HEK293 (cell line): Measurements from ENCODE around the gene KIF20B.

Experiments
- ZNF121 ChIP-seq: fragments of 450-650 bp; formaldehyde crosslinking; IDR thresholded peaks from 2 replicates; pipeline ENCODE4 v1.5.1; 2016; ENCODE audit warnings: missing biosample characterization, missing genetic modification characterization
- ZNF211 ChIP-seq: fragments of 450-650 bp; formaldehyde crosslinking; IDR thresholded peaks from 2 replicates; pipeline ENCODE4 v1.5.1; 2016; ENCODE audit warnings: low read depth, missing biosample characterization, missing genetic modification characterization
- ZNF302 ChIP-seq: fragments of 450-650 bp; formaldehyde crosslinking; IDR thresholded peaks from 2 replicates; pipeline ENCODE4 v1.5.1; 2016; ENCODE audit warnings: missing biosample characterization, missing genetic modification characterization, low read depth
- ZNF433 ChIP-seq: fragments of 450-650 bp; formaldehyde crosslinking; IDR thresholded peaks from 2 replicates; pipeline ENCODE4 v1.5.1; 2016; ENCODE audit warnings: missing biosample characterization, missing genetic modification characterization, low read depth
- ZNF48 ChIP-seq: fragments of 450-650 bp; formaldehyde crosslinking; IDR thresholded peaks from 2 replicates; pipeline ENCODE4 v1.5.1; 2016; ENCODE audit warnings: missing biosample characterization, missing genetic modification characterization
- ZNF654 ChIP-seq: fragments of 450-650 bp; formaldehyde crosslinking; IDR thresholded peaks from 2 replicates; pipeline ENCODE4 v1.5.1; 2016; ENCODE audit warnings: low read depth, missing biosample characterization, missing genetic modification characterization
- TF ChIP-seq, protein P1 (sequence below): fragments of 450-650 bp; formaldehyde crosslinking; IDR thresholded peaks from 2 replicates; pipeline ENCODE4 v1.5.1; 2016; ENCODE audit warnings: missing biosample characterization, missing genetic modification characterization
- TF ChIP-seq, protein P2 (sequence below): fragments of 450-650 bp; formaldehyde crosslinking; IDR thresholded peaks from 2 replicates; pipeline ENCODE4 v1.5.1; 2016; ENCODE audit warnings: missing biosample characterization, missing genetic modification characterization
- TF ChIP-seq, protein P3 (sequence below): fragments of 450-650 bp; formaldehyde crosslinking; conservative IDR thresholded peaks from 2 replicates; pipeline ENCODE4 v1.5.1; 2016; ENCODE audit warnings: low read depth, missing biosample characterization, missing genetic modification characterization
- TF ChIP-seq, protein P4 (sequence below): fragments of 450-650 bp; formaldehyde crosslinking; IDR thresholded peaks from 2 replicates; pipeline ENCODE4 v1.5.1; 2016; ENCODE audit warnings: missing biosample characterization, missing genetic modification characterization
- TF ChIP-seq, protein P5 (sequence below): fragments of 450-650 bp; formaldehyde crosslinking; IDR thresholded peaks from 2 replicates; pipeline ENCODE4 v1.5.0; 2017; ENCODE audit warnings: missing biosample characterization, missing genetic modification characterization, borderline replicate concordance
- TF ChIP-seq, protein P6 (sequence below): fragments of 450-650 bp; IDR thresholded peaks from 2 replicates; pipeline ENCODE4 v1.5.1; 2018; ENCODE audit warnings: missing biosample characterization, missing genetic modification characterization

DNA sequence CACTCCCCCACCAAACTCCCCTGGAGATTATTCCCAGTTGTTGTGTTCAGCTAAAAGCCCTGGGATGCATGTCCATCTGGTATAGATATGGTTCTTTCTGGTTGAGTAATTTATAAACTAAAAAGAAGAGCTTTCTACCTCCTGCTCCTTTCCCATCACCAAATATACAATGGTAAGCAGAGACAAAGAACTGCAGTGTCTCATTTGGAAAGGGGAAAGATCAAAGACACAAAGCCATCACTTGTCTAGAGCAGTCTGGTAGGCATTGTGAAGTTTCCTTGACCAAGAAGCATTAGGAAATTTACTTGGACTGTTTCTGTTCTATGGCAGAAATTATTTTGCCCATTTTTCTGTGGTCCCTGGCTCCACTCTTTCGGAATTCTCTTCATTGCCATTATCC lies 31.4 kb upstream of the KIF20B start:
- TF ChIP-seq, protein P1, sequence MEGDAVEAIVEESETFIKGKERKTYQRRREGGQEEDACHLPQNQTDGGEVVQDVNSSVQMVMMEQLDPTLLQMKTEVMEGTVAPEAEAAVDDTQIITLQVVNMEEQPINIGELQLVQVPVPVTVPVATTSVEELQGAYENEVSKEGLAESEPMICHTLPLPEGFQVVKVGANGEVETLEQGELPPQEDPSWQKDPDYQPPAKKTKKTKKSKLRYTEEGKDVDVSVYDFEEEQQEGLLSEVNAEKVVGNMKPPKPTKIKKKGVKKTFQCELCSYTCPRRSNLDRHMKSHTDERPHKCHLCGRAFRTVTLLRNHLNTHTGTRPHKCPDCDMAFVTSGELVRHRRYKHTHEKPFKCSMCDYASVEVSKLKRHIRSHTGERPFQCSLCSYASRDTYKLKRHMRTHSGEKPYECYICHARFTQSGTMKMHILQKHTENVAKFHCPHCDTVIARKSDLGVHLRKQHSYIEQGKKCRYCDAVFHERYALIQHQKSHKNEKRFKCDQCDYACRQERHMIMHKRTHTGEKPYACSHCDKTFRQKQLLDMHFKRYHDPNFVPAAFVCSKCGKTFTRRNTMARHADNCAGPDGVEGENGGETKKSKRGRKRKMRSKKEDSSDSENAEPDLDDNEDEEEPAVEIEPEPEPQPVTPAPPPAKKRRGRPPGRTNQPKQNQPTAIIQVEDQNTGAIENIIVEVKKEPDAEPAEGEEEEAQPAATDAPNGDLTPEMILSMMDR = no peak
- TF ChIP-seq, protein P2, sequence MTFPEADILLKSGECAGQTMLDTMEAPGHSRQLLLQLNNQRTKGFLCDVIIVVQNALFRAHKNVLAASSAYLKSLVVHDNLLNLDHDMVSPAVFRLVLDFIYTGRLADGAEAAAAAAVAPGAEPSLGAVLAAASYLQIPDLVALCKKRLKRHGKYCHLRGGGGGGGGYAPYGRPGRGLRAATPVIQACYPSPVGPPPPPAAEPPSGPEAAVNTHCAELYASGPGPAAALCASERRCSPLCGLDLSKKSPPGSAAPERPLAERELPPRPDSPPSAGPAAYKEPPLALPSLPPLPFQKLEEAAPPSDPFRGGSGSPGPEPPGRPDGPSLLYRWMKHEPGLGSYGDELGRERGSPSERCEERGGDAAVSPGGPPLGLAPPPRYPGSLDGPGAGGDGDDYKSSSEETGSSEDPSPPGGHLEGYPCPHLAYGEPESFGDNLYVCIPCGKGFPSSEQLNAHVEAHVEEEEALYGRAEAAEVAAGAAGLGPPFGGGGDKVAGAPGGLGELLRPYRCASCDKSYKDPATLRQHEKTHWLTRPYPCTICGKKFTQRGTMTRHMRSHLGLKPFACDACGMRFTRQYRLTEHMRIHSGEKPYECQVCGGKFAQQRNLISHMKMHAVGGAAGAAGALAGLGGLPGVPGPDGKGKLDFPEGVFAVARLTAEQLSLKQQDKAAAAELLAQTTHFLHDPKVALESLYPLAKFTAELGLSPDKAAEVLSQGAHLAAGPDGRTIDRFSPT (tag by site-specific recombination) = no peak
- no peak for TF ChIP-seq ZNF211 (tag by site-specific recombination)
- TF ChIP-seq, protein P3, sequence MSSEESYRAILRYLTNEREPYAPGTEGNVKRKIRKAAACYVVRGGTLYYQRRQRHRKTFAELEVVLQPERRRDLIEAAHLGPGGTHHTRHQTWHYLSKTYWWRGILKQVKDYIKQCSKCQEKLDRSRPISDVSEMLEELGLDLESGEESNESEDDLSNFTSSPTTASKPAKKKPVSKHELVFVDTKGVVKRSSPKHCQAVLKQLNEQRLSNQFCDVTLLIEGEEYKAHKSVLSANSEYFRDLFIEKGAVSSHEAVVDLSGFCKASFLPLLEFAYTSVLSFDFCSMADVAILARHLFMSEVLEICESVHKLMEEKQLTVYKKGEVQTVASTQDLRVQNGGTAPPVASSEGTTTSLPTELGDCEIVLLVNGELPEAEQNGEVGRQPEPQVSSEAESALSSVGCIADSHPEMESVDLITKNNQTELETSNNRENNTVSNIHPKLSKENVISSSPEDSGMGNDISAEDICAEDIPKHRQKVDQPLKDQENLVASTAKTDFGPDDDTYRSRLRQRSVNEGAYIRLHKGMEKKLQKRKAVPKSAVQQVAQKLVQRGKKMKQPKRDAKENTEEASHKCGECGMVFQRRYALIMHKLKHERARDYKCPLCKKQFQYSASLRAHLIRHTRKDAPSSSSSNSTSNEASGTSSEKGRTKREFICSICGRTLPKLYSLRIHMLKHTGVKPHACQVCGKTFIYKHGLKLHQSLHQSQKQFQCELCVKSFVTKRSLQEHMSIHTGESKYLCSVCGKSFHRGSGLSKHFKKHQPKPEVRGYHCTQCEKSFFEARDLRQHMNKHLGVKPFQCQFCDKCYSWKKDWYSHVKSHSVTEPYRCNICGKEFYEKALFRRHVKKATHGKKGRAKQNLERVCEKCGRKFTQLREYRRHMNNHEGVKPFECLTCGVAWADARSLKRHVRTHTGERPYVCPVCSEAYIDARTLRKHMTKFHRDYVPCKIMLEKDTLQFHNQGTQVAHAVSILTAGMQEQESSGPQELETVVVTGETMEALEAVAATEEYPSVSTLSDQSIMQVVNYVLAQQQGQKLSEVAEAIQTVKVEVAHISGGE = no peak
- TF ChIP-seq, protein P4, sequence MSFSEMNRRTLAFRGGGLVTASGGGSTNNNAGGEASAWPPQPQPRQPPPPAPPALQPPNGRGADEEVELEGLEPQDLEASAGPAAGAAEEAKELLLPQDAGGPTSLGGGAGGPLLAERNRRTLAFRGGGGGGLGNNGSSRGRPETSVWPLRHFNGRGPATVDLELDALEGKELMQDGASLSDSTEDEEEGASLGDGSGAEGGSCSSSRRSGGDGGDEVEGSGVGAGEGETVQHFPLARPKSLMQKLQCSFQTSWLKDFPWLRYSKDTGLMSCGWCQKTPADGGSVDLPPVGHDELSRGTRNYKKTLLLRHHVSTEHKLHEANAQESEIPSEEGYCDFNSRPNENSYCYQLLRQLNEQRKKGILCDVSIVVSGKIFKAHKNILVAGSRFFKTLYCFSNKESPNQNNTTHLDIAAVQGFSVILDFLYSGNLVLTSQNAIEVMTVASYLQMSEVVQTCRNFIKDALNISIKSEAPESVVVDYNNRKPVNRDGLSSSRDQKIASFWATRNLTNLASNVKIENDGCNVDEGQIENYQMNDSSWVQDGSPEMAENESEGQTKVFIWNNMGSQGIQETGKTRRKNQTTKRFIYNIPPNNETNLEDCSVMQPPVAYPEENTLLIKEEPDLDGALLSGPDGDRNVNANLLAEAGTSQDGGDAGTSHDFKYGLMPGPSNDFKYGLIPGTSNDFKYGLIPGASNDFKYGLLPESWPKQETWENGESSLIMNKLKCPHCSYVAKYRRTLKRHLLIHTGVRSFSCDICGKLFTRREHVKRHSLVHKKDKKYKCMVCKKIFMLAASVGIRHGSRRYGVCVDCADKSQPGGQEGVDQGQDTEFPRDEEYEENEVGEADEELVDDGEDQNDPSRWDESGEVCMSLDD = no peak
- TF ChIP-seq, protein P5, sequence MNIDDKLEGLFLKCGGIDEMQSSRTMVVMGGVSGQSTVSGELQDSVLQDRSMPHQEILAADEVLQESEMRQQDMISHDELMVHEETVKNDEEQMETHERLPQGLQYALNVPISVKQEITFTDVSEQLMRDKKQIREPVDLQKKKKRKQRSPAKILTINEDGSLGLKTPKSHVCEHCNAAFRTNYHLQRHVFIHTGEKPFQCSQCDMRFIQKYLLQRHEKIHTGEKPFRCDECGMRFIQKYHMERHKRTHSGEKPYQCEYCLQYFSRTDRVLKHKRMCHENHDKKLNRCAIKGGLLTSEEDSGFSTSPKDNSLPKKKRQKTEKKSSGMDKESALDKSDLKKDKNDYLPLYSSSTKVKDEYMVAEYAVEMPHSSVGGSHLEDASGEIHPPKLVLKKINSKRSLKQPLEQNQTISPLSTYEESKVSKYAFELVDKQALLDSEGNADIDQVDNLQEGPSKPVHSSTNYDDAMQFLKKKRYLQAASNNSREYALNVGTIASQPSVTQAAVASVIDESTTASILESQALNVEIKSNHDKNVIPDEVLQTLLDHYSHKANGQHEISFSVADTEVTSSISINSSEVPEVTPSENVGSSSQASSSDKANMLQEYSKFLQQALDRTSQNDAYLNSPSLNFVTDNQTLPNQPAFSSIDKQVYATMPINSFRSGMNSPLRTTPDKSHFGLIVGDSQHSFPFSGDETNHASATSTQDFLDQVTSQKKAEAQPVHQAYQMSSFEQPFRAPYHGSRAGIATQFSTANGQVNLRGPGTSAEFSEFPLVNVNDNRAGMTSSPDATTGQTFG (tag by site-specific recombination) = no peak
- no peak for TF ChIP-seq ZNF654 (tag by site-specific recombination)
- no peak for TF ChIP-seq ZNF48 (tag by site-specific recombination)
- TF ChIP-seq, protein P6, sequence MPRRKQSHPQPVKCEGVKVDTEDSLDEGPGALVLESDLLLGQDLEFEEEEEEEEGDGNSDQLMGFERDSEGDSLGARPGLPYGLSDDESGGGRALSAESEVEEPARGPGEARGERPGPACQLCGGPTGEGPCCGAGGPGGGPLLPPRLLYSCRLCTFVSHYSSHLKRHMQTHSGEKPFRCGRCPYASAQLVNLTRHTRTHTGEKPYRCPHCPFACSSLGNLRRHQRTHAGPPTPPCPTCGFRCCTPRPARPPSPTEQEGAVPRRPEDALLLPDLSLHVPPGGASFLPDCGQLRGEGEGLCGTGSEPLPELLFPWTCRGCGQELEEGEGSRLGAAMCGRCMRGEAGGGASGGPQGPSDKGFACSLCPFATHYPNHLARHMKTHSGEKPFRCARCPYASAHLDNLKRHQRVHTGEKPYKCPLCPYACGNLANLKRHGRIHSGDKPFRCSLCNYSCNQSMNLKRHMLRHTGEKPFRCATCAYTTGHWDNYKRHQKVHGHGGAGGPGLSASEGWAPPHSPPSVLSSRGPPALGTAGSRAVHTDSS (tag by site-specific recombination) = no peak
- no peak for TF ChIP-seq ZNF121
- no peak for TF ChIP-seq ZNF302 (tag by site-specific recombination)
- no peak for TF ChIP-seq ZNF433
